AG08395 (cell line): ENCODE measurements around the gene AJM1.

Experiments
- DNase-seq: peaks from one replicate; pipeline ENCODE4 v3.0.0; 2012; ENCODE audit warnings: mixed read lengths, low spot score

The AJM1 gene

DNA sequence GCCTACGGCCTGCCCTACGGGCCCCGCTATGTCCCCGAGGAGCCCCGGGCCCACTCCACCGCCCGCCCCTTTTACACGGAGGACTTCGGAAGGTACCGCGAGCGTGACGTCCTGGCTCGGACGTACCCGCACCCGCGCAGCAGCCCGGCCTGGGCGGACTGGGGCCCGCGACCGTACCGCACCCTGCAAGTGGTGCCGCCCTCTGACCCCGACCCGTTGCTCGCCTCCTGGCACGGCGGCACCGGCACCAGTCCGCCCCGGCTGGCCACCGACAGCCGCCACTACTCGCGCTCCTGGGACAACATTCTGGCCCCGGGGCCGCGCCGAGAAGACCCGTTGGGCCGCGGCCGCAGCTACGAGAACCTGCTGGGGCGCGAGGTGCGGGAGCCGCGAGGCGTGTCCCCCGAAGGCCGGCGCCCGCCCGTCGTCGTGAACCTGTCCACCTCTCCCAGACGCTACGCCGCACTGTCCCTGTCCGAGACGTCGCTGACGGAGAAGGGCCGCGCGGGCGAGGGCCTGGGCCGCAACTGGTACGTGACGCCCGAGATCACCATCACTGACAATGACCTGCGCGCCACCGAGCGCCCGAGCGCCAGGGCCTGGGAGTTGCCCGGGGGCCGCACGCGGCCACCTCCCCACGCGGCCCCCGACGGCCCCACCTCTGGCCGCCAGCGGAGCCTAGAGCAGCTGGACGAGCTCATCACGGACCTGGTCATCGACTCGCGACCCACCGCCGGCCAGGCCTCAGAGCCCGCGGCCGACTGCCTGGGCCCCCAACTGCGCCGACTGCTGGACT lies 3.4 kb downstream of the AJM1 start:
- DNase-seq, result no peak

- no peak for DNase-seq
Measured at GRCh38 chr9:136846376-136847087, 4.3 kb downstream of the AJM1 start.

DNA sequence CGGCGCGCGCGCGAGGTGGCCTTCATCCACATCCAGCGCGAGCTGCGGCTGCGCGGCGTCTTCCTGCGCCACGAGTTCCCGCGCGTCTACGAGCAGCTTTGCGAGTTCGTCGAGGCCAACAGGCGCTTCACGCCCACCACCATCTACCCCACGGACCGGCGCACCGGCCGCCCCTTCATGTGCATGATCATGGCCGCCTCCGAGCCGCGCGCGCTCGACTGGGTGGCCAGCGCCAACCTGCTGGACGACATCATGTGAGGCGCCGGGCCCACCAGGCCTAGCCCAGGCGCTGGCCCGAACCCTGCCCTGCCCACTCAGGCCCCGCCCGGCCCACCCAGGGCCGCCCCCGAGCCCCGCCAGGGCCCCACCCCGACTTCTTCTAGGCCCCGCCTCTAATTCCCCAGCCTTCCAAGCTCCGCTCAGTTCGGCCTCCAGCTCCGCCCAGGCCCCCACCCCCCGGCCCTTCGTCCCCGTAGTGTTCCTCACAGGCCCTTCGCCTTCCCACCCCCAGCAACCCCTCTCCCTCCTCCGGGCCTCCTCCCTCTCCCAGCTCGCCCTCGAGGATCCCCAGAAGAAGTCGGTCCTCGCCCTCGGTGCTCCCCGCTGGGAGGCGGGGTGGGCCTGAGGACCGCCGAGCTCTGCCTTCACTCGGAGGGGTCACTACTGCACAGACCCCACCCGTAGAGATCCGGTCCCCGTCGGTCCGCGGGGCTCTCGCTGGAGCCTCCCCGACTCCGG lies 5.0 kb downstream of the AJM1 start:
- DNase-seq, result peak; percentile 21

GRCh38 chr9:136847826-136848392 lies 5.6 kb downstream of the AJM1 start:
- DNase-seq, result peak; percentile 67

DNA sequence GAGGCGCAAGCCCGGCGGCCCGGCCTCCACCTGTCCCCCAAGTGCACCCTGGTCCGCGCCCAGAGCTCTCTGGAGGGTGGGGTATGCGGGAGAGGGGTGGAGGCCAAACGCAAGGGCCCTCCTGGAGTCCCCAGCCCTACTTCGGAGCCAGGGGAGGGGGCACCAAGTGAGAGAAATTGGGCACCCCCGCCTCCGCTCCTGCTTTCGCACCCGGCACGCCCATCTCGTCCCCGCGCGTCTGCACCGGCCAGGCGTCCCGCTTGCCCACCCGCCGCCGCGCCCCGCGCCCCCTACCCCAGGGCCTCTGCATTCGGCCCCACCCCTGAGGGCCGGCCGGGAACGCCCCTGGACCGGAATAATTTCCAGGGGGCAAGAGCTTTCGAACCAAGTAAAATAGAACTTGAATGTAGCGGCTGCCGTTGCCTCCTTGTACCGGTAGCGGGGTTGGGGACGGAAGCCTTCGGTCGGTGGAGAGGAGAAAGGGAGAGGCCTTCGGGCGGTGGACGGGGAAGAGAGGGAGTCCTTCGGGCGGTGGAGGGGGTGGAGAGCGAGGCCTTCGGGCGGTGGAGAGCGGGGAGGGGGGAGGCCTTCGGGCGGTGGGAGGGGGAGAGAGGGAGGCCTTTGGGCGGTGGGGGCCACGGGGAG lies 6.2 kb downstream of the AJM1 start:
- peak; percentile 48 for DNase-seq

GRCh38 chr9:136849038-136849959 lies 7.0 kb downstream of the AJM1 start, which contains the start of gene PHPT1:
Gene PHPT1 (plus strand): TSS chr9:136849409. CDS start chr9:136849431, 22 bp downstream.
- peak; percentile 100 for DNase-seq

DNA sequence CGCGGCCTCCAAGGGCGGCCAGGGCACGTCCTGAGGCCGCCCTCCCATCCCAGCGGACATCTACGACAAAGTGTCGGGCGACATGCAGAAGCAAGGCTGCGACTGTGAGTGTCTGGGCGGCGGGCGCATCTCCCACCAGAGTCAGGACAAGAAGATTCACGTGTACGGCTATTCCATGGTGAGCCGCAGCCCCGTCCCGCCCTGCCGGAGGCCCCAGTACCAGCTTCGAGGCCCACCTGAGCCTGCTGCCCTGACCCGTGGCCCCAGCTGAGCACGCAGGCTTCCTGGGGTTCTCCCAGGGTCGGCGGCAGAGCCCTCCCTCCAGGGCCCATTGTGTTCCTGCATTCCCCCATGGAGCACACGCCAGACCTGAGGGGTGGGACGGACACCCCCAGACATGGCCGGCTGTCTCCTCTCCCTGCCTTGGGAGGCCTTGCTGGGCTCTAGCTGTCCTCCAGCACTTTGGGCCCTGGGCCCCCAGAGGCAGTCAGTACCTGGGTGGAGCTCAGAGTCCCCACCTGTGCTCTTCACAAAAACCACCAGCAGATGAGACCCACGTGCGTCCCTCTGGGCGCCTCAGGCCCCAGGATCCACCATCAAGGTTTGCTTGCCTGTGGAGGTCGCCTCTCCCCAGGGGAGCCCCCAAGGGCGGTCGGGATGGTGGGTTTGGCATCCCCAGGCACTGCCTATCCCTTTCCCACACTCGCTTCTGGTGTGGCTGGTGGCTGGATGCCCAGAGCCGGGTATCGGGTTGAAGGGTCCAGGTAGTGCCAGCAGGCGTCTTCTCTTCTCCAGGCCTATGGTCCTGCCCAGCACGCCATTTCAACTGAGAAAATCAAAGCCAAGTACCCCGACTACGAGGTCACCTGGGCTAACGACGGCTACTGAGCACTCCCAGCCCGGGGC lies 7.9 kb downstream of the AJM1 start:
- DNase-seq, result no peak

DNA sequence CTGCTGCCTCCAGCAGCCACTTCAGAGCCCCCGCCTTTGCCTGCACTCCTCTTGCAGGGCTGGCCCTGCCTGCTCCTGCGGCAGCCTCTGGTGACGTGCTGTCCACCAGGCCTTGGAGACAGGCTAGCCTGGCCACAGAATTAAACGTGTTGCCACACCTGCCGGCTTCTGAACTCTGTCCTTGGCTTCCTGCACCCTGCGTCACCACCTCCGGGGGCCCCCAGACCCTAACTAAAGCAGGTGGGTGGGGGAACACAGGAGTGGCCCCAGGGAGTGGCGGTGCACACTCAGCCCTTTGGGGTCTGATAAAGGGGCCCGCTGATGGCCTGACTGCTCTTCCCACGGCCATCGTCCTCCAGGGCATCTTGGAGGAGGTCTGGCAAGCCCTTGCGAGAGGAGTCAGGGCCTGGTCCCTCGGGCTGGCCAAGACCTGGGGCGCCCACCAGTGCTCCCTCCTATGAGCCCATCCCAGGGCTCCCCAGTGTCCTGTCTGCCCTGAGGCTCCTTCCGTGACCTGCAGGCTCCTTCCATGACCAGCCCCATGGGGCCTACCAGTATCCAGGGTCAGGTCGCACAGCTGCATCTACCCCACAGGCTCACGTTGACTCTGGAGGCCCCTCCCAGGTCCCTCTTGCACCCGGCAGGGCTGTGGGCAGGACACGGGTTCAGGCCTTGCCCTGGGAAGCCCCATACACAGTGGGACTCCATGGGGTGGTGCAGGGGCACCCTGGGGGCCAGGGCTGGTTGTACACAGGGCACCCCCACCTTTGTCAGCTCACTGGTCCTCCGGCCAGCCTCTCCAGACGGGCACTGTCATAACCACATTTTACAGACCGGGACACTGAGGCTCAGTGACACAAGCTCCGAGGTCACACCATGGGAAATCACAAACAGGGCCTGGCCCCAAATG lies 8.8 kb downstream of the AJM1 start:
- DNase-seq, result no peak

- DNase-seq, result no peak
Measured at GRCh38 chr9:136851941-136852663, 9.8 kb downstream of the AJM1 start, which contains the start of gene MAMDC4. Gene MAMDC4 (plus strand): TSS chr9:136852346. CDS start chr9:136852417, 71 bp downstream.

DNA sequence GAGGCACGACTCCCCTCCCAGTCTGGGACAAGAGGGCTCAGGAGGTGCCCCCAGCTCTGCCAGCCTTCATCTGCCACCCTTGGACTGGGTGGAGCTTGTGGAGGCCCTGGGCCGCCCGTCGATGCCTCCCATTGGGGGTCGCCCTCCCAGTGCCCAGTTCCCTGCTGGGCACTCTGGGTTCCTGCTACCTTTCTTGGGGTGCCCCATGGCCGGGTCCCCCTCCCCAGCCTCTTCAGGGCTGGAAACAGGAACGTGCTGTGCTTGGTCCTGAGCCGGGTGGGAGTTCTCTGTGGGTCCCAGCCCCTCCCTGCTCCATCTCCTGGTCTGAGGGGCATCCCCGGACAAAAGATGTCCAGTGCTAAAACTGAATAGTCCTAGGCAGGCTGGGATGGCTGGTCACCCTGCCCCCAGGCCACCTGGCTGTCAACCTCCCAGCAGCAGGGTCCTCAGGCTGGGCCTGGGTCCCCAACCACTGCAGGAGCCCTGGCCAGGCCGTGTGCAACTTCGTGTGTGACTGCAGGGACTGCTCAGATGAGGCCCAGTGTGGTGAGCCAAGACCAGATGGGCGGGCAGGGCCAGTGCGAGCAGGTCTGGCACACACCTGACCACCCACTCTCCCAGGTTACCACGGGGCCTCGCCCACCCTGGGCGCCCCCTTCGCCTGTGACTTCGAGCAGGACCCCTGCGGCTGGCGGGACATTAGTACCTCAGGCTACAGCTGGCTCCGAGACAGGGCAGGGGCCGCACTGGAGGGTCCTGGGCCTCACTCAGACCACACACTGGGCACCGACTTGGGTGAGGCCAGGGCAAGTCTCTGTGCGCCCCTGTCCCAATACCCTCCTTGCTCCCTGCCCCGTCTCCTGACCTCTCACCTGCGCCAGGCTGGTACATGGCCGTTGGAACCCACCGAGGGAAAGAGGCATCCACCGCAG lies 10.7 kb downstream of the AJM1 start:
- no peak for DNase-seq

DNA sequence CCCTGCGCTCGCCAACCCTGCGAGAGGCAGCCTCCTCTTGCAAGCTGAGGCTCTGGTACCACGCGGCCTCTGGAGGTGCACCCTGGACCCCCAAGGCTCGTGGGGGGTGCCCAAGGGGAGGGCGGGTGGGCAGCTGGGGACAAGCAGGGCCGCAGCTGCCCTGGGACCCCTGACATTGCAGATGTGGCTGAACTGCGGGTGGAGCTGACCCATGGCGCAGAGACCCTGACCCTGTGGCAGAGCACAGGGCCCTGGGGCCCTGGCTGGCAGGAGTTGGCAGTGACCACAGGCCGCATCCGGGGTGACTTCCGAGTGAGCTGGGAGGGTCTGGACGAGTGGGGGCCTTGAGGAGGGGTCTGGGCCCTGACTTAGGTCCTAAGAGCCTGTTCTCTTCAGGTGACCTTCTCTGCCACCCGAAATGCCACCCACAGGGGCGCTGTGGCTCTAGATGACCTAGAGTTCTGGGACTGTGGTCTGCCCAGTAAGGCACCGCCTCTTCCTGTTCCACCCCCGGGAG lies 11.4 kb downstream of the AJM1 start:
- DNase-seq, result no peak

GRCh38 chr9:136854113-136854841 lies 12.0 kb downstream of the AJM1 start:
- DNase-seq, result no peak

GRCh38 chr9:136854842-136855460 lies 12.7 kb downstream of the AJM1 start:
- DNase-seq, result no peak

- DNase-seq, result no peak
Measured at GRCh38 chr9:136855461-136856078, 13.3 kb downstream of the AJM1 start.

- DNase-seq, result no peak
Measured at GRCh38 chr9:136856079-136856476, 13.8 kb downstream of the AJM1 start.
